SK-N-MC (cell line): ENCODE results near the gene ZBTB25.

Experiments used
- EZH2 ChIP-seq: fragments of 200-600 bp; sonication (generic); IDR thresholded peaks from one replicate; pipeline ENCODE4 v1.6.1; 2017; ENCODE audit warnings: antibody characterized with exemption
- POLR2AphosphoS5 ChIP-seq: IDR thresholded peaks from 2 replicates; pipeline ENCODE4 v1.6.1; 2012; ENCODE audit warnings: mild to moderate bottlenecking, low read depth, low read length, borderline replicate concordance

DNA sequence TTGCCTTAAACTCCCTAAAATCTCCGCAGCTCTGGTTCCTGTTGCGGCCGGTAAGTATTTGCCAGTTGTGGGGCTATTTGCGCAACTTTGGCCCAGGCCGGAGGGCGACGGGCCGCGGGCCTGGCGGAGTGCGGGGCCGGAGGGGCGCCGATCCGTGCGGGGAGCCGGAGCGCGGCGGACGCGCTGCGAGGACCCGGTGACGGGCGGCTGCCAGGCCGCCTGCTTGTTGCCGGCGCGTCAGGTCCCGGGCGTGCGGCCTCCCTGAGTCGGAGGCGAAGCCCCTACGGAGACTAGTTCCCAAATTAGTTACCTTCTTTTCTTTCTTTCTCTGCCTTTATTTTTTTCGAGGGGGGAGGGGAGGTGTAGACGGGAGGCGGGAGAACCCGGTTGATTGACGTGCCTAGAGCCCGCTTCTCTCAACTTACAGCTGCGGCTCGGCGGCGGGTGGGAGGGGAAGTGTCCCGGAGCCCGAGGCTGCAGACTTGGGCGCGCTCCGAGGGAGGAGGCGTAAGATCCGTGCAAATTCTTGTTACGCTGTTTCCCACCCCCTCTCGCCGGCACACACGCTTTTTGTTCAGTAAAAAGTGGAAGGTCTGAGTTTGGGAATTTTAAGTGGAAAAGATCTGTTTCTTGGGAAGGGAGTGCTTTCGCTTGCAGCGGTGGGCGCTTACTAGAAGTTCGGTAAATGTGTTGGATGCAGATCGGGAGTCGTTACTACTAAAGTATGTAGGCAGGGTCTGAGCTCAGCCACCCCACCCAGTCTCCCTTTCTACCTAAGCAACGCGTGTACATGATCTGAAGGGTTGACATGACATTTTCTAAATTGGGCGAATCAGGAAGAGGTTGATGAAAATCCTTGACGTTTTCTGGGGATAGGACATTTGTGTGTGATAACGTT lies 1.5 kb upstream of the ZBTB25 start:
- no peak for TF ChIP-seq EZH2
- peak; percentile 42; the same call in 1 of the 2 replicates for TF ChIP-seq POLR2AphosphoS5
